Measurements from ENCODE around the gene POLR3H. TPM values are rescaled to one million over a fixed set of nuclear protein-coding genes. Genes with fewer than 3 reads are reported as not detected.

POLR3H gene
- total and polyA plus RNA-seq, 10 of the 15 experiments (the other 5 are each of a cell fraction or from before 2014, with no cell fraction given): 3.5 to 62.7 (median 24.6) TPM

DNA sequence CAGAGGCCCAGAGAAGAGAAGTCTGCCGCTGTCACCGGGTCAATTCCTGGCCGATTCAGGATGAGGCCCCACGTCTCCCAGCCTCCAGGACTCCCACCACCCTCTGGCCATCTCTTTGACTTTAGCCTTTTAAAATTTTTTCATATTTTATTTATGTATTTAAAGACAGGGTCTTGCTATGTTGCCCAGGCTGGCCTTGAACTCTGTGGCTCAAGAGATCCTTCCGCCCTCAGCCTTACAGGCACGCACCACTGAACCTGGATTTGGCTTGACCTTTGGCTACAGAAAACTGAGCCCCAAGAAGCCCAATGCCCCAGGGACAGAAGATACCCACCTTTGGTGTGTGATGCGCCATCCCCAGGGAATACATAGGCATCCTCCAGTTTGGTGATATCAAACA lies 3.9 kb downstream of the POLR3H start:
- Histone ChIP-seq H3K27me3 (replicated peaks in 1 of 2; ENCODE audit: control insufficient read depth in 2 of 2, insufficient read depth in 2 of 2, low read length in 1 of 2) (no peaks in the 10 kb centered on the region), H3K79me2 (ENCODE audit: control insufficient read depth, insufficient read depth, low read length) (peaks cover 42% of the 10 kb centered on the region), H2AFZ (ENCODE audit: control insufficient read depth, low read depth, low read length) (no peak overlapping the region), H3K9ac (ENCODE audit: control insufficient read depth, insufficient read depth, low read length) (no peak overlapping the region), H3K4me2 (ENCODE audit: control insufficient read depth, insufficient read depth) (peak overlapping the region; percentile 68), H3K4me3 (no peak overlapping the region), H3K9me3 (replicated peaks; ENCODE audit: control insufficient read depth, insufficient read depth, low read length) (no peaks in the 10 kb centered on the region), H3K36me3 (ENCODE audit: control insufficient read depth in 2 of 2, insufficient read depth in 2 of 2, low read length in 1 of 2) (peaks cover 7 to 11% of the 10 kb centered on the region in 2 experiments), H3K27ac (ENCODE audit: control insufficient read depth, insufficient read depth) (no peak overlapping the region), H3K4me1 (ENCODE audit: control insufficient read depth, insufficient read depth, low read length) (no peaks in the 10 kb centered on the region), H4K20me1 (ENCODE audit: control insufficient read depth, insufficient read depth) (0 out of 2 replicates have a peak, but pooled peaks cover 3% of the 10 kb centered on the region)
- ChIA-PET SMC1A (ENCODE audit: uncharacterized antibody, unreplicated experiment) (no interaction called here), RAD21 (ENCODE audit: unreplicated experiment) (no interaction called here), CTCF (interaction anchor here (0.6 to 5.0 kb wide), 6 partner anchors 10 to 137 kb away, joined by 3 to 46 read pairs (median 3); no protein-coding TSS in a partner anchor), POLR2A (interaction anchor here (0.6 kb wide), 1 partner anchor 717 kb away, joined by 4 read pairs; no protein-coding TSS in a partner anchor)
- BruUV-seq (replicated peaks): no TSS peak
- 97% methylated on average over 7 of the region's 7 CpGs for WGBS (ENCODE audit: insufficient coverage, insufficient replicate concordance, low lambda C conversion rate, missing lambda C conversion rate)
- TF ChIP-seq NRF1 (conservative IDR thresholded peaks at IDR 0.05; ENCODE audit: low read depth, low read length): no peak
- peak; percentile 34 for TF ChIP-seq MEF2B (IDR thresholded peaks at IDR 0.05; ENCODE audit: partially characterized antibody, poor library complexity, severe bottlenecking)
- TF ChIP-seq, protein P1, sequence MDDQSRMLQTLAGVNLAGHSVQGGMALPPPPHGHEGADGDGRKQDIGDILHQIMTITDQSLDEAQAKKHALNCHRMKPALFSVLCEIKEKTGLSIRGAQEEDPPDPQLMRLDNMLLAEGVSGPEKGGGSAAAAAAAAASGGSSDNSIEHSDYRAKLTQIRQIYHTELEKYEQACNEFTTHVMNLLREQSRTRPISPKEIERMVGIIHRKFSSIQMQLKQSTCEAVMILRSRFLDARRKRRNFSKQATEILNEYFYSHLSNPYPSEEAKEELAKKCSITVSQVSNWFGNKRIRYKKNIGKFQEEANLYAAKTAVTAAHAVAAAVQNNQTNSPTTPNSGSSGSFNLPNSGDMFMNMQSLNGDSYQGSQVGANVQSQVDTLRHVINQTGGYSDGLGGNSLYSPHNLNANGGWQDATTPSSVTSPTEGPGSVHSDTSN (IDR thresholded peaks at IDR 0.05; ENCODE audit: insufficient replicate concordance, low read depth, low read length): no peak
- no peak for TF ChIP-seq NR2F1 (conservative IDR thresholded peaks at IDR 0.05)
- TF ChIP-seq, protein P2, sequence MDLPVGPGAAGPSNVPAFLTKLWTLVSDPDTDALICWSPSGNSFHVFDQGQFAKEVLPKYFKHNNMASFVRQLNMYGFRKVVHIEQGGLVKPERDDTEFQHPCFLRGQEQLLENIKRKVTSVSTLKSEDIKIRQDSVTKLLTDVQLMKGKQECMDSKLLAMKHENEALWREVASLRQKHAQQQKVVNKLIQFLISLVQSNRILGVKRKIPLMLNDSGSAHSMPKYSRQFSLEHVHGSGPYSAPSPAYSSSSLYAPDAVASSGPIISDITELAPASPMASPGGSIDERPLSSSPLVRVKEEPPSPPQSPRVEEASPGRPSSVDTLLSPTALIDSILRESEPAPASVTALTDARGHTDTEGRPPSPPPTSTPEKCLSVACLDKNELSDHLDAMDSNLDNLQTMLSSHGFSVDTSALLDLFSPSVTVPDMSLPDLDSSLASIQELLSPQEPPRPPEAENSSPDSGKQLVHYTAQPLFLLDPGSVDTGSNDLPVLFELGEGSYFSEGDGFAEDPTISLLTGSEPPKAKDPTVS (IDR thresholded peaks at IDR 0.05; ENCODE audit: low read depth, low read length): no peak
- no peak for TF ChIP-seq ZNF217 (IDR thresholded peaks at IDR 0.05)
- TF ChIP-seq, protein P3, sequence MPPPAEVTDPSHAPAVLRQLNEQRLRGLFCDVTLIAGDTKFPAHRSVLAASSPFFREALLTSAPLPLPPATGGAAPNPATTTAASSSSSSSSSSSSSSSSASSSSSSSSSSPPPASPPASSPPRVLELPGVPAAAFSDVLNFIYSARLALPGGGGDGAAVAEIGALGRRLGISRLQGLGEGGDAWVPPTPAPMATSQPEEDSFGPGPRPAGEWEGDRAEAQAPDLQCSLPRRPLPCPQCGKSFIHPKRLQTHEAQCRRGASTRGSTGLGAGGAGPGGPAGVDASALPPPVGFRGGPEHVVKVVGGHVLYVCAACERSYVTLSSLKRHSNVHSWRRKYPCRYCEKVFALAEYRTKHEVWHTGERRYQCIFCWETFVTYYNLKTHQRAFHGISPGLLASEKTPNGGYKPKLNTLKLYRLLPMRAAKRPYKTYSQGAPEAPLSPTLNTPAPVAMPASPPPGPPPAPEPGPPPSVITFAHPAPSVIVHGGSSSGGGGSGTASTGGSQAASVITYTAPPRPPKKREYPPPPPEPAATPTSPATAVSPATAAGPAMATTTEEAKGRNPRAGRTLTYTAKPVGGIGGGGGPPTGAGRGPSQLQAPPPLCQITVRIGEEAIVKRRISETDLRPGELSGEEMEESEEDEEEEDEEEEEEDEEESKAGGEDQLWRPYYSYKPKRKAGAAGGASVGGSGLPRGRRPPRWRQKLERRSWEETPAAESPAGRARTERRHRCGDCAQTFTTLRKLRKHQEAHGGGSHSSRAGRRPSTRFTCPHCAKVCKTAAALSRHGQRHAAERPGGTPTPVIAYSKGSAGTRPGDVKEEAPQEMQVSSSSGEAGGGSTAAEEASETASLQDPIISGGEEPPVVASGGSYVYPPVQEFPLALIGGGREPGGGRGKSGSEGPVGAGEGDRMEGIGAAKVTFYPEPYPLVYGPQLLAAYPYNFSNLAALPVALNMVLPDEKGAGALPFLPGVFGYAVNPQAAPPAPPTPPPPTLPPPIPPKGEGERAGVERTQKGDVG (CRISPR knock-in tag; IDR thresholded peaks at IDR 0.05): no peak
- TF ChIP-seq USF2 (IDR thresholded peaks at IDR 0.05; ENCODE audit: borderline replicate concordance, low read depth, low read length): no peak
- intact Hi-C loops (cut with micrococcal nuclease; ENCODE audit: unreplicated experiment): loop anchor here (5.0 kb wide), 1 partner anchor 57 kb away; no protein-coding TSS in a partner anchor
- DNase-seq (ENCODE audit: low read depth, low spot score) (no peak), FAIRE-seq (no peak), ATAC-seq (no peak)
- in situ Hi-C loops (cut with MboI): no loop called here

Measured in GM12878 (cell line).